ENCODE measurements around the gene UBAC1. TPM values are rescaled to one million over a fixed set of nuclear protein-coding genes. Genes with fewer than 3 reads are reported as not detected.

UBAC1 gene
- total RNA-seq, 2 donors from 2014 or later = 47.9 to 48.4 TPM

- Mint-ChIP-seq H3K36me3 (ENCODE audit: low read depth) (peaks cover 56% of the 10 kb centered on the region), H3K27me3 (ENCODE audit: insufficient read depth) (peaks cover 5% of the 10 kb centered on the region), H3K27ac (no peak overlapping the region), H3K4me3 (peak overlapping the region; percentile 75), H3K9me3 (peaks cover 34% of the 10 kb centered on the region), H3K4me1 (peaks cover 30% of the 10 kb centered on the region)
- 0% methylated on average over 68 of the region's 69 CpGs; no CpG with 5 or more reads in 1 of the 2 experiments for WGBS, 2 experiments (ENCODE audit: insufficient coverage in 1 of 2, insufficient read length in 1 of 2)
- Histone ChIP-seq H3K4me3 (ENCODE audit: low read length) (no peak overlapping the region), H3K4me1 (ENCODE audit: control insufficient read depth, insufficient read depth, low read length) (peaks cover 3% of the 10 kb centered on the region), H3K36me3 (ENCODE audit: control insufficient read depth, insufficient read depth, low read length) (peaks cover 39% of the 10 kb centered on the region), H3K9ac (ENCODE audit: extremely low read depth, low read length, poor library complexity, severe bottlenecking) (no peak overlapping the region), H3K27me3 (ENCODE audit: control insufficient read depth, insufficient read depth, low read length, poor library complexity, severe bottlenecking) (no peaks in the 10 kb centered on the region), H3K9me3 (ENCODE audit: control insufficient read depth, low read length) (peaks cover 36% of the 10 kb centered on the region), H3K27ac (ENCODE audit: low read depth, low read length) (peak overlapping the region; percentile 80)
- TF ChIP-seq CTCF (conservative IDR thresholded peaks at IDR 0.05) = no peak
- peak; percentile 79 for DNase-seq
Observed at GRCh38 chr9:135907006-135907430, 54.2 kb downstream of the UBAC1 start.

DNA sequence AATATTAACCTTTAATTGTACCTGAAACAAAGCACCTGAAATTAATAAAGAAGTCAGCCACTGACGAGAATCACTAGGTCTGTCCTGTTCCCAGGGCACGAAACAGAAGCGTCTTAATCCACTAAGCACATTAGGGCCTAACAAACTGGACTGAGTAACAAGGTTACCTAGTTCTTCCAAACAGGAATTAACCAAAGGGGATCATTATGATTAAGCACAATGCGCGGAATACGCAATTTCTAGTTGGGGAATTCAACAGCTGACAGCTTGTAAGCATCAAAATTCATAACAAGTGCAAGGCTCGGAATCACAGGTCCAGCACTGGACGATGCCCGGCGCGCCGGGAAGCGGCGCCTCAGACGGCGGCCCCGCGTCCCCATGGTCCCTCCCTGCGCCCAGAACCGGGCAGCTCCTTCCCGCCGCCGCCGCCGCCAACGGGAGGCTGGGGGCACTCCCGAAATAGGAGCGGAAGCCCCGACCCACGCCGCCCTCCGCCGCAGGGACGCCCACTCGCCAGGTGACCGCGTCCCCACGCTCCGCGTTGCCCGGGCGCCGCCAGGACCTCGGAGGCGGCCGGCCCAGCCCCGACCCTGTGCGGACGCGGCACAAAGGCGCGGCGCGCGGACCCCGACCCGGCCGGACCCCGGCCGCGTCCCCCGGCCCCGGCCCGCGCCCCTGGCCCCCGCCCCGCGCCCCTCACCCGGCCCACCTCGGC, 54.7 kb downstream of the UBAC1 start:
- Mint-ChIP-seq H3K36me3 (ENCODE audit: low read depth) (peaks cover 56% of the 10 kb centered on the region), H3K4me3 (peak overlapping the region; percentile 75), H3K27ac (peak overlapping the region; percentile 90), H3K27me3 (ENCODE audit: insufficient read depth) (peaks cover 5% of the 10 kb centered on the region), H3K4me1 (peaks cover 30% of the 10 kb centered on the region), H3K9me3 (peaks cover 28% of the 10 kb centered on the region)
- peak overlapping the region; percentile 43 for H3K9ac ChIP-seq (ENCODE audit: extremely low read depth, low read length, poor library complexity, severe bottlenecking)
- H3K4me3 ChIP-seq (ENCODE audit: low read length) = peak overlapping the region; percentile 99
- H3K4me1 ChIP-seq (ENCODE audit: control insufficient read depth, insufficient read depth, low read length) = peaks cover 3% of the 10 kb centered on the region
- peak overlapping the region; percentile 80 for H3K27ac ChIP-seq (ENCODE audit: low read depth, low read length)
- peak; percentile 70 for DNase-seq
- H3K36me3 ChIP-seq (ENCODE audit: control insufficient read depth, insufficient read depth, low read length) = peaks cover 35% of the 10 kb centered on the region
- WGBS, 2 experiments (ENCODE audit: insufficient coverage in 1 of 2, insufficient read length in 1 of 2) = 0% methylated on average over 19 to 70 of the region's 70 CpGs
- H3K27me3 ChIP-seq (ENCODE audit: control insufficient read depth, insufficient read depth, low read length, poor library complexity, severe bottlenecking) = no peaks in the 10 kb centered on the region
- TF ChIP-seq CTCF (conservative IDR thresholded peaks at IDR 0.05) = no peak
- H3K9me3 ChIP-seq (ENCODE audit: control insufficient read depth, low read length) = peaks cover 30% of the 10 kb centered on the region

DNA sequence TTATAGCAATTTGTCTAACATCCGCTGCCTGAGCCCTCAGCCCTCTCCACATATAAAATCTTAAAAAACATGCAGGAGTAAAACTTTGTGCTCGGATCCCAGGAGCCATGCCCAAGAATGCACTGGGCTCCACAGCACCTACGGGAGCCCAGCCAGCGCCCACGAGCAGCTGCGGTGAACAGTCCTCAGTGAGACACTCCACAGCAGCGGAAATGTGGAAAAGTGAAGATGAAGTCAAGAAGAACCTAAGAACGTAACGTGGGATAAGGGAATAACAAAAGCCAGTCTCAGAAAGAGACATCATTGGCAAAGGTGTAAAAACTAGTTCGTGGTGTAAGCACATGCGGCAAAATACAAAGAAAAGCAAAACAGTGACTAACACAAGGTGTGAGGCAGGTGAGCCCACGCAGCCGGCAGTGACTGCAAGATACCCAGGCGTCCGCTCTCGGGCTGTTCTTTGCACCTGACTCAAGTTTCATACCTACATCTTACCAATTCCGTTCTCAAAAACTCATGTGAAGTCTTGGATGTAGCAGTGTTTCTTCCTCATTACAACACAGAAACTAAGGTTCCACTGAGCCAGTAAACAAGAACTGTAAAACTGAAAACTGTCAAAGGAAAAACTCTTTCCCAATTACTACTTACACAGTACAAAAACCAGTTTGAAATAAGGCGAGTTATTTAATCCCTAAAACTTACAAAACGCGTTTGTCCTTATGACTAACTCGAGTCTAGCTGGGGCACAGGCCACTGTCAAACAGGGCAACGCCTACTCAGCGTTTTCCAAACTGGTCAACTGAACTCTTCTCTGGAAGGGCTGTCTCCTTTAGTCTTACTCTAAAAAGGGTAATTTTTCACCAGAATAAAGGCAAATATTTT, 55.6 kb downstream of the UBAC1 start:
- peaks cover 31% of the 10 kb centered on the region for H3K36me3 ChIP-seq (ENCODE audit: control insufficient read depth, insufficient read depth, low read length)
- peaks cover 3% of the 10 kb centered on the region for H3K4me1 ChIP-seq (ENCODE audit: control insufficient read depth, insufficient read depth, low read length)
- no peak for DNase-seq
- peaks cover 22% of the 10 kb centered on the region for H3K9me3 ChIP-seq (ENCODE audit: control insufficient read depth, low read length)
- Mint-ChIP-seq H3K27me3 (ENCODE audit: insufficient read depth) (peaks cover 5% of the 10 kb centered on the region), H3K9me3 (peaks cover 24% of the 10 kb centered on the region), H3K27ac (peak overlapping the region; percentile 90), H3K4me3 (peak overlapping the region; percentile 75), H3K4me1 (peaks cover 30% of the 10 kb centered on the region), H3K36me3 (ENCODE audit: low read depth) (peaks cover 53% of the 10 kb centered on the region)
- peak overlapping the region; percentile 99 for H3K4me3 ChIP-seq (ENCODE audit: low read length)
- no peaks in the 10 kb centered on the region for H3K27me3 ChIP-seq (ENCODE audit: control insufficient read depth, insufficient read depth, low read length, poor library complexity, severe bottlenecking)
- H3K9ac ChIP-seq (ENCODE audit: extremely low read depth, low read length, poor library complexity, severe bottlenecking) = peak overlapping the region; percentile 43
- H3K27ac ChIP-seq (ENCODE audit: low read depth, low read length) = no peak overlapping the region
- TF ChIP-seq CTCF (conservative IDR thresholded peaks at IDR 0.05) = no peak
- WGBS, 2 experiments (ENCODE audit: insufficient coverage in 1 of 2, insufficient read length in 1 of 2) = 66 to 67% methylated on average over 20 to 23 of the region's 23 CpGs

All from endodermal cell (in vitro differentiated cells).